DMS53 treated with DMSO at 0.1 percent for 48 hours (cell line): Measurements from ENCODE around the gene OPN1LW.
"Not testable (repeated sequence)": the region's sequence is repeated elsewhere in the genome, so short reads cannot be mapped to it uniquely, and the experiment has no call there.

Experiments used
- DNase-seq: peaks from one replicate; lab custom pipeline; 2025; ENCODE audit not compliant: unreplicated experiment; lab: John Stamatoyannopoulos, UW

The OPN1LW gene

GRCh38 chrX:154132366-154132765 is 11.7 kb upstream of the OPN1LW start:
- DNase-seq = no peak

- DNase-seq = no peak
Measured at GRCh38 chrX:154135458-154136229, 8.4 kb upstream of the OPN1LW start.

GRCh38 chrX:154136627-154137161 is 7.3 kb upstream of the OPN1LW start:
- DNase-seq = peak; percentile 1

GRCh38 chrX:154138857-154139256 is 5.2 kb upstream of the OPN1LW start:
- no peak for DNase-seq

GRCh38 chrX:154140206-154140605 is 3.8 kb upstream of the OPN1LW start:
- DNase-seq = no peak

- no peak for DNase-seq
Measured at GRCh38 chrX:154140742-154141141, 3.3 kb upstream of the OPN1LW start.

- DNase-seq = no peak
Measured at GRCh38 chrX:154142386-154142785, 1.7 kb upstream of the OPN1LW start.

- DNase-seq = no peak
Measured at GRCh38 chrX:154142950-154143745, 895 bp upstream of the OPN1LW start.

- not testable (repeated sequence) for DNase-seq
Measured at GRCh38 chrX:154151030-154151429, 7.0 kb downstream of the OPN1LW start.

GRCh38 chrX:154156221-154156620 is 12.2 kb downstream of the OPN1LW start:
- DNase-seq = not testable (repeated sequence)

GRCh38 chrX:154157207-154157606 is 13.2 kb downstream of the OPN1LW start:
- not testable (repeated sequence) for DNase-seq

- not testable (repeated sequence) for DNase-seq
Measured at GRCh38 chrX:154159345-154159744, 15.3 kb downstream of the OPN1LW start.

GRCh38 chrX:154164902-154165301 is 20.9 kb downstream of the OPN1LW start:
- DNase-seq = not testable (repeated sequence)

- DNase-seq = not testable (repeated sequence)
Measured at GRCh38 chrX:154168384-154168783, 24.3 kb downstream of the OPN1LW start.

GRCh38 chrX:154172535-154172943 is 28.5 kb downstream of the OPN1LW start:
- not testable (repeated sequence) for DNase-seq

GRCh38 chrX:154174356-154174755 is 30.3 kb downstream of the OPN1LW start:
- not testable (repeated sequence) for DNase-seq

- not testable (repeated sequence) for DNase-seq
Measured at GRCh38 chrX:154182296-154182695, 38.3 kb downstream of the OPN1LW start, which contains the start of gene OPN1MW. Gene OPN1MW (plus strand): TSS chrX:154182596. CDS start chrX:154182678, 82 bp downstream.

GRCh38 chrX:154183794-154184193 is 39.8 kb downstream of the OPN1LW start:
- not testable (repeated sequence) for DNase-seq

- DNase-seq = not testable (repeated sequence)
Measured at GRCh38 chrX:154192846-154193245, 48.8 kb downstream of the OPN1LW start.

GRCh38 chrX:154194316-154194715 is 50.3 kb downstream of the OPN1LW start:
- DNase-seq = not testable (repeated sequence)

GRCh38 chrX:154196466-154196865 is 52.4 kb downstream of the OPN1LW start:
- DNase-seq = not testable (repeated sequence)
